Spleen (tissue), 11 donors: ENCODE results near the gene IL22RA1. TPM values are rescaled to one million over a fixed set of nuclear protein-coding genes. Genes with fewer than 3 reads are reported as not detected.

Experiments used
- DNase-seq: peaks from one replicate; pipeline ENCODE4 v3.0.0-alpha.2; 2020
- H3K27ac ChIP-seq, 8 donors: fragments of 200-600 bp; sonication (generic) in 7 of 8; 1 replicate in 4 of 8; 2 replicates in 4 of 8; pipeline versions ENCODE4 v1.5.0 to v1.8.0; 2016 to 2021; ENCODE audit warnings: inconsistent platforms in 4 of 8, mild to moderate bottlenecking in 4 of 8, moderate library complexity in 1 of 8
- H3K27me3 ChIP-seq, 7 donors: fragments of 200-600 bp; sonication (generic) in 6 of 7; replicated peaks in 1 of 7; 1 replicate in 4 of 7; 2 replicates in 3 of 7; pipeline versions ENCODE4 v1.5.0 to v1.8.0; 2016 to 2021; ENCODE audit warnings: inconsistent platforms in 3 of 7, mild to moderate bottlenecking in 1 of 7
- H3K36me3 ChIP-seq, 6 donors: fragments of 200-600 bp; sonication (generic) in 5 of 6; 1 replicate in 4 of 6; 2 replicates in 2 of 6; pipeline versions ENCODE4 v1.5.0 to v1.8.0; 2016 to 2021; ENCODE audit warnings: inconsistent platforms in 2 of 6
- H3K4me1 ChIP-seq, 6 donors: fragments of 200-600 bp; sonication (generic) in 5 of 6; 1 replicate in 3 of 6; 2 replicates in 3 of 6; pipeline versions ENCODE4 v1.5.0 to v1.8.0; 2016 to 2021; ENCODE audit warnings: inconsistent platforms in 3 of 6
- H3K4me3 ChIP-seq, 8 donors: fragments of 200-600 bp; sonication (generic) in 7 of 8; 1 replicate in 4 of 8; 2 replicates in 4 of 8; pipeline versions ENCODE4 v1.5.0 to v1.8.0; 2016 to 2021; ENCODE audit warnings: inconsistent platforms in 4 of 8, mild to moderate bottlenecking in 4 of 8, moderate library complexity in 2 of 8
- H3K9me3 ChIP-seq, 8 donors: fragments of 200-600 bp; sonication (generic) in 7 of 8; 1 replicate in 4 of 8; 2 replicates in 4 of 8; pipeline versions ENCODE4 v1.5.0 to v1.8.0; 2016 to 2021; ENCODE audit warnings: inconsistent platforms in 4 of 8
- POLR2A ChIP-seq, 3 donors: fragments of 450-650 bp; IDR thresholded peaks; one replicate each; pipeline ENCODE4 v1.5.1; 2017; ENCODE audit warnings: antibody characterized with exemption in 3 of 3, mild to moderate bottlenecking in 1 of 3
- POLR2AphosphoS5 ChIP-seq, 3 donors: sonication (generic); formaldehyde crosslinking; IDR thresholded peaks; one replicate each; pipeline ENCODE4 v1.5.1; 2017; ENCODE audit warnings: antibody characterized with exemption in 3 of 3
- WGBS, 5 donors: extraction: QIAGEN DNeasy Blood & Tissue Kit in 3 of 5; methylation state at CpG; one replicate each; pipeline versions ENCODE4 v1.1.5 to v1.1.7; 2013 to 2018; 5-methylcytosine and 5-hydroxymethylcytosine counted together
- intact Hi-C: fragments of 100-400 bp; cut with DNase I; formaldehyde crosslinking; loops from one replicate; pipeline ENCODE4 v1.15.0; 2023; ENCODE audit warnings: low total_unique reads
- polyA plus RNA-seq, 3 donors: library from polyadenylated mRNA; stranded (reverse); fragments of 200-250 nt; gene quantifications; one replicate each; pipeline ENCODE4 v1.2.1, GENCODE V29; 2013
- total RNA-seq, 7 donors: library from RNA; depleted of rRNA in 3 of 7; stranded (reverse); fragments of >200 nt in 3 of 7; fragmentation: NEBNext Ultra II Directional in 4 of 7; extraction: Animal tissue kit (Norgen Biotek cat#: 25700) in 4 of 7; gene quantifications; one replicate each; pipeline versions ENCODE4 v1.1.0 to v1.2.1, GENCODE V29; 2016 to 2021
- TF ChIP-seq, protein P1 (sequence below), 11 experiments: fragments of 200-600 bp in 7 of 11; fragments of 450-650 bp in 4 of 11; sonication (generic) in 4 of 11; IDR thresholded peaks in 8 of 11; conservative IDR thresholded peaks in 3 of 11; 1 replicate in 7 of 11; 2 replicates in 4 of 11; pipeline versions ENCODE4 v1.4.0 to v1.8.0; 2016 to 2021; ENCODE audit warnings: antibody characterized with exemption in 11 of 11, inconsistent platforms in 4 of 11, mild to moderate bottlenecking in 1 of 11
- donor health status: healthy with polysubstance abuse.
- donor health status: DM: no; HTN: no; CAD: no; lungs with moderate emphysema.
- donor health status: DM: no; HTN: no; CAD: no.
- donor health status: Bipolar disorder and iron deficiency.
- donor health status: healthy.
- donor health status: DM: no; HTN: no; CAD: no.
- donor health status: DM: yes; HTN: yes; CAD: no.

The IL22RA1 gene
- total and polyA plus RNA-seq, 10 donors = not detected

DNA sequence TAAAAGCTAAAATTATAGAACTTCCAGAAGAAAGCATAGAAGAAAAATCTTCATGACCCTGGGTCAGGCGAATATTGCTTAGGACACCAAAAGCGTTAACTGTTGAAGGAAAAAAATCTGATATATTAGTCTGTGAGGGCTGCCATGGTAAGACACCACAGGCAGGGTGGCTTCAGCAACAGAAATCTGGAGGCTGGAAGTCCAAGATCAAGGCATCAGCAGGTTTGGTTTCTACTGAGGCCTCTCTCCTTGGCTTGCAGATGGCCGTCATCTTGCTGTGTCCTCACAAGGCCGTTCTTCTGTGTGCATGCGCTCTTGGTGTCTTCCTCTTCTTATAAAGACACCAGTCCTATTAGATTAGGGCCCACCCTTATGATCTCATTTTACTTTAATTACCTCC lies 29.7 kb upstream of the IL22RA1 start:
- Histone ChIP-seq H3K4me3 (no peak overlapping the region), H3K27ac (no peak overlapping the region), H3K27me3 (peaks cover 0 to 6% (median 0%) of the 10 kb centered on the region in 7 donors), H3K9me3 (no peaks in the 10 kb centered on the region), H3K4me1 (peaks cover 0 to 2% (median 0%) of the 10 kb centered on the region in 6 donors), H3K36me3 (peaks cover 0 to 30% (median 0%) of the 10 kb centered on the region in 6 donors)
- intact Hi-C loops = no loop called here
- TF ChIP-seq POLR2A (IDR thresholded peaks at IDR 0.05) = no peak
- WGBS, 5 donors = 94 to 99% (median 97%) methylated on average over 5 of the region's 5 CpGs
- no peak for DNase-seq

DNA sequence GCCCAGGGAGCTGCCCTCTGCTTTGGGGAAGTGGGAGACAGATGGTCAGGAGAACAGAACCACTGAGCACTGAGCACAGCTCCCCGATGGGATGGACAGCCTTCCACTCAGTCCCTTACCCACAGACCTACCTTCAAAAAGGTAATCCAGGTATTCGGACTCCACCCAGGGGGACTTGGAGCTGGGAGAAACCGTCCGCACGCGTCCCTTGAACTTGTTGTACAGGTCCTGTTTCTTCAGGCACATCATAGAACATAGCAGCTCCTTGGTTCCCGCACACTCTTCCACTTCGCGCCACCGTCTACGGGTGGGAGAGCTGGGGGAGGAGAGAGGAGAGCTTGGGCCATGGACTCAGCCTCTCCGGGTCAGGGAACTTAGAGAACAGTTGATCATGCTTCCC lies 26.3 kb upstream of the IL22RA1 start:
- H3K4me1 ChIP-seq = no peaks in the 10 kb centered on the region
- H3K27me3 ChIP-seq = peaks cover 0 to 6% (median 0%) of the 10 kb centered on the region in 7 donors
- peaks cover 0 to 56% (median 2%) of the 10 kb centered on the region in 6 donors for H3K36me3 ChIP-seq
- H3K4me3 ChIP-seq = no peak overlapping the region
- WGBS, 5 donors = 92 to 97% (median 93%) methylated on average over 11 to 12 of the region's 12 CpGs
- no peak for DNase-seq
- intact Hi-C loops = no loop called here
- no peak overlapping the region for H3K27ac ChIP-seq
- no peaks in the 10 kb centered on the region for H3K9me3 ChIP-seq
- TF ChIP-seq, protein P1, sequence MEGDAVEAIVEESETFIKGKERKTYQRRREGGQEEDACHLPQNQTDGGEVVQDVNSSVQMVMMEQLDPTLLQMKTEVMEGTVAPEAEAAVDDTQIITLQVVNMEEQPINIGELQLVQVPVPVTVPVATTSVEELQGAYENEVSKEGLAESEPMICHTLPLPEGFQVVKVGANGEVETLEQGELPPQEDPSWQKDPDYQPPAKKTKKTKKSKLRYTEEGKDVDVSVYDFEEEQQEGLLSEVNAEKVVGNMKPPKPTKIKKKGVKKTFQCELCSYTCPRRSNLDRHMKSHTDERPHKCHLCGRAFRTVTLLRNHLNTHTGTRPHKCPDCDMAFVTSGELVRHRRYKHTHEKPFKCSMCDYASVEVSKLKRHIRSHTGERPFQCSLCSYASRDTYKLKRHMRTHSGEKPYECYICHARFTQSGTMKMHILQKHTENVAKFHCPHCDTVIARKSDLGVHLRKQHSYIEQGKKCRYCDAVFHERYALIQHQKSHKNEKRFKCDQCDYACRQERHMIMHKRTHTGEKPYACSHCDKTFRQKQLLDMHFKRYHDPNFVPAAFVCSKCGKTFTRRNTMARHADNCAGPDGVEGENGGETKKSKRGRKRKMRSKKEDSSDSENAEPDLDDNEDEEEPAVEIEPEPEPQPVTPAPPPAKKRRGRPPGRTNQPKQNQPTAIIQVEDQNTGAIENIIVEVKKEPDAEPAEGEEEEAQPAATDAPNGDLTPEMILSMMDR (IDR thresholded peaks at IDR 0.05 in 8 of 11, conservative IDR thresholded peaks at IDR 0.05 in 3 of 11) = no peak

DNA sequence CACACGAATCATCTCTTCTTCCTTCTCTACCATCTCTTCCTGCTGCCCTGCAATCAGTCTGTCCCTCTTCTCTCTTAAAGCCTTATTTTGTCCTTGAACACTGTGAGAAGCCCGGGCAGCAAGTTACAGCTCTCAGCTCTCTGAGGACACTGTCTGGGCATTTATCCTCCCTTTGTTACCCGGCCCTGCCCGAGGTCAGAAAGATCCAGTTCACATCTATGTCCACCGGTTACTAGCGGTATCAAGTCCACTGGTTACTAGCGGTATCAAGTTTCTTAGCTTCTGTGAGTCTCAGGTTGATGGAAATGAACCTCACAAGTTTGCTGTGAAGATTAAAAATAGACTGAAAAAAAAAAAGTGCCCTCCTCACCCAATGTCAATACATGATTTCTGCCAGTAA lies 25.3 kb upstream of the IL22RA1 start:
- peaks cover 0 to 57% (median 2%) of the 10 kb centered on the region in 6 donors for H3K36me3 ChIP-seq
- H3K9me3 ChIP-seq = no peaks in the 10 kb centered on the region
- no peak overlapping the region for H3K27ac ChIP-seq
- DNase-seq = no peak
- H3K4me1 ChIP-seq = no peaks in the 10 kb centered on the region
- no peak for TF ChIP-seq POLR2AphosphoS5 (IDR thresholded peaks at IDR 0.05)
- TF ChIP-seq, protein P1 (IDR thresholded peaks at IDR 0.05 in 8 of 11, conservative IDR thresholded peaks at IDR 0.05 in 3 of 11) = no peak
- WGBS, 5 donors = 83 to 94% (median 88%) methylated on average over 7 of the region's 7 CpGs
- H3K27me3 ChIP-seq = peaks cover 0 to 6% (median 0%) of the 10 kb centered on the region in 7 donors
- intact Hi-C loops = no loop called here
- H3K4me3 ChIP-seq = no peak overlapping the region

DNA sequence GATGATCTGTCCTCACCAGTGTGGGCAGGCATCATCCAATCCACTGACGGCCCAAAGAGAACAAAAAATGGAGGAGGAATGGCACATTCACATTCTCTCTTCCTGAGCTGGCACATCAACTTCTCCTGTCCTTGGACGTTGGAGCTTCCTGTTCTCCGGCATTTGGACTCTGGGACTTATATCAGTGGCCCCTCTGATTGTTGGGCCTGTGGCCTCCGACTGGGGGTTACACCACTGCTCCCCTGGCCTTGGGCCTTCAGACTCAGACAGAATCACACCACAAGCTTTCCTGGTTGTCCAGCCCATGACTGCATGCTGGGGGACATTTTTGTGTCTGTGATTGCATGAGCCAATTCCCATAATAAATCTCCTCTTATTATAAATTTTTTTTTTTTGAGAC lies 24.1 kb upstream of the IL22RA1 start:
- H3K27me3 ChIP-seq = peaks cover 0 to 6% (median 0%) of the 10 kb centered on the region in 7 donors
- no peak overlapping the region for H3K4me3 ChIP-seq
- TF ChIP-seq, protein P1 (IDR thresholded peaks at IDR 0.05 in 8 of 11, conservative IDR thresholded peaks at IDR 0.05 in 3 of 11) = no peak
- TF ChIP-seq POLR2A (IDR thresholded peaks at IDR 0.05) (no peak), POLR2AphosphoS5 (IDR thresholded peaks at IDR 0.05) (no peak)
- DNase-seq = no peak
- no peak overlapping the region for H3K27ac ChIP-seq
- 47 to 64% (median 56%) methylated on average over 4 of the region's 4 CpGs for WGBS, 5 donors
- no peaks in the 10 kb centered on the region for H3K9me3 ChIP-seq
- intact Hi-C loops = no loop called here
- peaks cover 0 to 55% (median 2%) of the 10 kb centered on the region in 6 donors for H3K36me3 ChIP-seq
- H3K4me1 ChIP-seq = no peaks in the 10 kb centered on the region

DNA sequence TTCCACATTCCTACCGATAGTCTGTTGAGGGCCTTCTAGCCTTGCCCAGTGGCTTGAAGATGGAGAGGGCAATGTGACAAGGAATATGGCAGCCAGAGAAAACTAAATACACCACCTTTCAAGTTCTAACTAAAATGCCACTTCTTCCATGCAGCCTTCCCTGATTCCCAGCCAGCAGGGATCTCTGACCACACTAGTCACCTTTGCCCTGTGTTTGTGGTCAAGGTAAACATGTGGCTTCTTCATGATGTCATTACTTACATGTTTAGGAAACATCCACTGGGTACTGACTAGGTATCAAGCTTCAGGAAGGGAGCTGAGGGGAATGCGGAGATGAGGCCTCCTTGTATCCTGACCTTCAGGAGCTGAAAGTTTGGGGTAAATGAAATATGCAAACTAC lies 22.6 kb upstream of the IL22RA1 start:
- Histone ChIP-seq H3K4me3 (no peak overlapping the region), H3K9me3 (no peaks in the 10 kb centered on the region), H3K27ac (no peak overlapping the region), H3K4me1 (no peaks in the 10 kb centered on the region), H3K36me3 (peaks cover 0 to 69% (median 2%) of the 10 kb centered on the region in 6 donors), H3K27me3 (peaks cover 0 to 6% (median 0%) of the 10 kb centered on the region in 7 donors)
- WGBS, 5 donors = 92 to 95% (median 93%) methylated on average over 2 of the region's 2 CpGs
- no peak for TF ChIP-seq POLR2AphosphoS5 (IDR thresholded peaks at IDR 0.05)
- no peak for TF ChIP-seq POLR2A (IDR thresholded peaks at IDR 0.05)
- TF ChIP-seq, protein P1 (IDR thresholded peaks at IDR 0.05 in 8 of 11, conservative IDR thresholded peaks at IDR 0.05 in 3 of 11) = no peak
- intact Hi-C loops = no loop called here
- no peak for DNase-seq
